ENCODE results near the gene MYH14.

GRCh38 chr19:50276370-50277063 is 73.1 kb downstream of the MYH14 start:
- TF ChIP-seq CTCF (conservative IDR thresholded peaks at IDR 0.05) (no peak), ZFX (IDR thresholded peaks at IDR 0.05) (no peak)
